Measurements from ENCODE around the gene ZNF541.
A peak's percentile ranks its signal among the peaks of the same experiment; 100 is the strongest.
"Not testable (repeated sequence)": the region's sequence is repeated elsewhere in the genome, so short reads cannot be mapped to it uniquely, and the experiment has no call there.

ZNF541 gene

DNA sequence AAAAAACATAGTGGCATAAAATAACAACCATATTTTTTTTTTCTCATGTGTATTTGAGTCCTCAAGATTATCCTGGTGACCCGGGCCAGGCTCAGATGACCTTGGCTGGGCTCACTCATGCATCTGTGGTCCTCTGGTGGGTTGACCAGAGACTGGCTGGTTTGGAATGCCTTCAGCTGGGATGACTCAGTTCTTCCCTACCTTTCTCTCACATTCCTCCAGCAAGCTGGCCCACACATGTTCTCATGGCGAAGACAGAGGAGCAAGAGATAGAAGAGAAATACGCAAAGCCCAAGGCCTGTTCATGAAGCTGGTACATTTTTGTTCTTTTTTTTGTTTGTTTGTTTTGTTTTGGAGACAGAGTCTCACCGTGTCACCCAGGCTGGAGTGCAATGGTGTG lies 14.3 kb upstream of the ZNF541 start:
- DNase-seq, result no peak
- Mint-ChIP-seq H3K4me1 (peaks cover 1 to 3% of the 10 kb centered on the region in 2 donors), H3K9me3 (peaks cover 5 to 7% of the 10 kb centered on the region in 2 donors), H3K36me3 (peaks cover 0 to 5% of the 10 kb centered on the region in 2 donors), H3K27ac (no peak overlapping the region), H3K27me3 (peaks cover 46 to 51% of the 10 kb centered on the region in 2 donors), H3K4me3 (no peak overlapping the region)
- no peak for ATAC-seq (replicated peaks)

DNA sequence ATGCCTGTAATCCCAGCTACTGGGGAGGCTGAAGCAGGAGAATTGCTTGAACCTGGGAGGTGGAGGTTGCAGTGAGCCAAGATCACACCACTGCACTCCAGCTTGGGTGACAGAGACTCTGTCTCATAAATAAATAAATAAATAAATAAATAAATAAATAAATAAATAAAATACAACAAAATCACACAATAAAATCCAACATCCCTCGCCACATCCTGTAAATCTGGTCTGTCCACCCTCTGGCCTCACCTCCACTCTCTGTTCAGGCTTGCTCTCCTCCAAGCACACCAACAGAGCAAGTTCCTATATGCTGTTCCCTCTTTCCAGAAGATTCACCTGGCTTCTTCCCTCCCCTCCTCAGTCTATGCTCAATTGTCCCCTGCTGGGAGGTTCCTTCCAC lies 10.2 kb upstream of the ZNF541 start:
- H3K27me3 Mint-ChIP-seq, result peaks cover 51 to 63% of the 10 kb centered on the region in 2 donors
- peaks cover 8 to 11% of the 10 kb centered on the region in 2 donors for H3K4me1 Mint-ChIP-seq
- H3K9me3 Mint-ChIP-seq; H3K4me3 Mint-ChIP-seq; H3K36me3 Mint-ChIP-seq; ATAC-seq (replicated peaks); H3K27ac Mint-ChIP-seq; DNase-seq: not testable (repeated sequence)

DNA sequence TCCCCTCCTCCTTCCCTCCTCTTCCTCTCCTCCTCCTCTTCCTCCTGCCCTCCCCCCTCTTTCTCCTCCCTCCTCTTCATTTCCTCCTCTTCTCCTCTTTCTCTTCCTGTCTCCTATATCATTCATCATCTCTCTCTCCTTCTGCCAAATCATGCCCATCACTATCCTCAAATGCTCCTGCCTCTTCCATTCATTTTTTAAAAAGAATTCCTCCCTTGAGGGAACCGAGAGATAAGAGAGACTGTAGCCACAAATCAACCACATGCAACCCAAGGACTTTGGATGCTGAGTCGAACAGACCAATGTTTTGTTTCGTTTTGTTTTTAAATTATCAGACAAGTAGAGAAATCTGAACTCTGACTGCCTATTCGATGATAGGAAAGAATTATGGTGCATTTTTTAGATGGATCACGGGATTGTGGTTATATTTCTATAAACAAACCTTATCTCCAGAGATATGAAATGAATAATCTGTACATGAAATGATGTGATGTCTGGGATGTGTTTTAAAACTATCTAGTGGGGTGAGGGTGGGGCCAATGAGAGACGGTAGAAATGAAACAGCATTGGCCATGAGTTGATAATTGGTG lies 9.5 kb upstream of the ZNF541 start:
- DNase-seq (no peak), ATAC-seq (replicated peaks) (no peak)
- Mint-ChIP-seq H3K36me3 (peaks cover 0 to 5% of the 10 kb centered on the region in 2 donors), H3K4me1 (peaks cover 13 to 19% of the 10 kb centered on the region in 2 donors), H3K27ac (no peak overlapping the region), H3K27me3 (peaks cover 51 to 63% of the 10 kb centered on the region in 2 donors), H3K9me3 (peaks cover 5 to 7% of the 10 kb centered on the region in 2 donors), H3K4me3 (no peak overlapping the region)

DNA sequence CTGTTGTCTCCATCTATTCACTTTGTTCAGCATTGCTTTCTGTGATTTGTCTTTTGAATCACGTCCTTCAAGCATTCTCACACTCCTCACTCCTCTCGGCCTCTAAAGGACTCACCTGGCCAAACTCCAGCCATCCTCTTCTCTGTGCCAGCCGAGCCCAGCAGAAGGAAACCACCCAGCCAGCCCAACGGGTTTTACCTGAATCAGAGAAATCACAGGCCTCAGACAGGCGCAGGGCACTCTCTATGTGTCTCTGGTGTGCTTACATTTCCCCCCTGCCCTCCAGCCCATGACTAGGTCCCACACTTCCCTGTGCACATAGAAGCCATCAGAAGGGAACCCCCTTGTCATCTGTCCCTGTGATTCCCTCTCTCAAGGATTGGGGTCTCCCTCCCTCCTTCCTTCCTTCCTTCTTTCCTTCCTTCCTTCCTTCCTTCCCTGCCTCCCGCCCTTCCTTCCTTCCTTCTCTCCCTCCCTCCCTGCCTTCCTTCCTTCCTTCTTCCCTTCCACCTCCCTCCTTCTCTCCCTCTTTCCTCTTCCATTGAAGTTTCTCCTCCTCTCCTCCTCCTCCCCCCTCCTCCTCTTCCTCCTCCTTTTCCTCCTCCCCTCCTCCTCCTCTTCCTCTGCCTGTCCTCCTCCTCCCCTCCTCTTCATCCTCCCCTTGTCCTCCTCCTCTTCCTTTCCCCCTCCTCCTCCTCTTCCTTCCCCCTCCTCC lies 8.8 kb upstream of the ZNF541 start:
- no peak for ATAC-seq (replicated peaks)
- Mint-ChIP-seq H3K9me3 (peaks cover 5 to 7% of the 10 kb centered on the region in 2 donors), H3K27me3 (peaks cover 56 to 68% of the 10 kb centered on the region in 2 donors), H3K4me1 (peaks cover 15 to 25% of the 10 kb centered on the region in 2 donors), H3K36me3 (peaks cover 0 to 5% of the 10 kb centered on the region in 2 donors), H3K4me3 (no peak overlapping the region), H3K27ac (no peak overlapping the region)
- no peak for DNase-seq

DNA sequence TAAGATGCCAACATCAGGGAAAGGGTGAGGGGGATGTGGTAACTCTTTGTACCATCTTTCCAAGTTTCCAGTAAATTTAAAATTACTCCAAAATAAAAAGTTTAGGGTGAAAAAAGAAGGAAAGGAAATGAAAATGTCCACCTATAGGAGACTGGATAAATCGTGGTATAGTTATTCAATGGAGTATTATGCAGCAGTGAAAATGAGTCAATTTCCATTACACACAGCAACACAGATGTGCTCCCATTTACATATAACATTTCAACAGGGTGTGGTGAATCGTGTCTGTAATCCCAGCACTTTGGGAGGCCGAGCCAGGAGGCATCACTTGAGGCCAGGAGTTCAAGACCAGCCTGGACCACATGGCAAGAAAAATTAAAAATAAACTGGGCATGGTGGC lies 7.4 kb upstream of the ZNF541 start:
- no peak overlapping the region for H3K27ac Mint-ChIP-seq
- peaks cover 0 to 2% of the 10 kb centered on the region in 2 donors for H3K9me3 Mint-ChIP-seq
- no peaks in the 10 kb centered on the region for H3K36me3 Mint-ChIP-seq
- no peak for DNase-seq
- peaks cover 18 to 35% of the 10 kb centered on the region in 2 donors for H3K4me1 Mint-ChIP-seq
- peaks cover 57 to 71% of the 10 kb centered on the region in 2 donors for H3K27me3 Mint-ChIP-seq
- no peak overlapping the region for H3K4me3 Mint-ChIP-seq
- no peak for ATAC-seq (replicated peaks)

DNA sequence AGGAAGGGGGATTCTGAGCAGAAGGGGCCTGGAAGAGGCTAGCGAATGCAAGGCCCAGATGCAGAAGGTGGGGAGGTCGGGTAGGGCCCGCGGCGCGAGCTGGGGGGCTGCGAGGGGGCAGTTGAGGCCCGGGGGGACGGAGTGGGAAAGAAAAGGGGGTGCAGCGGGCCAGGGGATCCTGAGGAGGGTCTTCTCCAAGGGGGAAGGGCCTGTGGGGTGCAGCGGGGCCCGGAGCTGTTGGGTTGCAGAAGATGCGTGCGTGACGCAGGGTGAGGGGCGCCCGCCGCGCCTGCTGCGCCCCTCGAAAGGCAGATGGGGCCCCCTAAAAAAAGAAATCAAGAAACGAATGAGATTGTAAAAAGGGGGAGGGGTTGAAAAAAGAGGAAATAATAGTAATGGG lies 313 bp downstream of the ZNF541 start:
- no peak for ATAC-seq (replicated peaks)
- Mint-ChIP-seq H3K4me1 (peaks cover 11 to 31% of the 10 kb centered on the region in 2 donors), H3K27me3 (peaks cover 50 to 51% of the 10 kb centered on the region in 2 donors), H3K4me3 (peak overlapping the region; percentile 1 to 9), H3K27ac (no peak overlapping the region), H3K9me3 (peaks cover 0 to 2% of the 10 kb centered on the region in 2 donors), H3K36me3 (peaks cover 0 to 4% of the 10 kb centered on the region in 2 donors)
- DNase-seq, result no peak

DNA sequence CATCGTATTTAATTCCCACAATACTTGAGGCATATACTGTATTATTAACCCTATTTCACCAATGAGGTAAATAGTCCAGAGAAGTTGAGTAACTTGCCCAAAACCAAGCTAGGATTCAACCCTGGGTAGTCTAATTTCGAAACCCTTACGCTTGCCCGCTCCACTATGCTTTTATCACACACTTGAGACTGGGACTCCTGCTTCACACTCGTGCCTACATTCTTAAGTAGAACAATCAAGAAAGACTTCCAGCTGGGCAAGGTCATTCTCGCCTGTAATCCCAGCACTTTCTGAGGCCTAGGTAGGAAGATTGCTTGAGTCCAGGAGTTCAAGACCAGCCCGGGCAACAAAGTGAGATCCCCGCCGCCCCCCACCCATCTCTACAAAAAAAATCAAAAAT lies 3.6 kb downstream of the ZNF541 start:
- H3K36me3 Mint-ChIP-seq, result peaks cover 0 to 4% of the 10 kb centered on the region in 2 donors
- H3K4me1 Mint-ChIP-seq, result peaks cover 3 to 12% of the 10 kb centered on the region in 2 donors
- peaks cover 38 to 41% of the 10 kb centered on the region in 2 donors for H3K27me3 Mint-ChIP-seq
- H3K4me3 Mint-ChIP-seq, result no peak overlapping the region
- ATAC-seq (replicated peaks), result no peak
- no peak for DNase-seq
- no peaks in the 10 kb centered on the region for H3K9me3 Mint-ChIP-seq
- H3K27ac Mint-ChIP-seq, result no peak overlapping the region

DNA sequence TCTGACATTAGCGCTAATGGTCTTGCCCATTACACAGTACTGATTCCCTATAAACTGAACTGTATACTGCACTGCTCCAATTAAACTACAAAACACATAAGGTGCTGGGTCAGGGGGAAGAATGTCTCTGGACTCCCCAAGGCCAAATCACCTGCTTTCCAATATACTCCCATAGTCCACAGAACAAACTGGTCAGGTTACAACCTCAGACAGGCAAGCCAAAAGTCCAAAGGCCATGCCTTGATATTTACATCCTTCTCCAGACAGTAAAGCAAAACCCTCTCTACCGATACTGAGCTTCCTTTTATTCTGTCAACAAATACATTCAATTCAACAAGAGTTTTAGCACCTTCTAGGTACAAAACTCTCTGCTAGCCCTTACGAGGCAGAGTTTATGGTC lies 8.9 kb downstream of the ZNF541 start:
- H3K27me3 Mint-ChIP-seq, result peaks cover 30 to 36% of the 10 kb centered on the region in 2 donors
- no peak overlapping the region for H3K4me3 Mint-ChIP-seq
- no peaks in the 10 kb centered on the region for H3K9me3 Mint-ChIP-seq
- no peak overlapping the region for H3K27ac Mint-ChIP-seq
- H3K4me1 Mint-ChIP-seq, result no peaks in the 10 kb centered on the region
- H3K36me3 Mint-ChIP-seq, result no peaks in the 10 kb centered on the region
- ATAC-seq (replicated peaks), result no peak
- no peak for DNase-seq

DNA sequence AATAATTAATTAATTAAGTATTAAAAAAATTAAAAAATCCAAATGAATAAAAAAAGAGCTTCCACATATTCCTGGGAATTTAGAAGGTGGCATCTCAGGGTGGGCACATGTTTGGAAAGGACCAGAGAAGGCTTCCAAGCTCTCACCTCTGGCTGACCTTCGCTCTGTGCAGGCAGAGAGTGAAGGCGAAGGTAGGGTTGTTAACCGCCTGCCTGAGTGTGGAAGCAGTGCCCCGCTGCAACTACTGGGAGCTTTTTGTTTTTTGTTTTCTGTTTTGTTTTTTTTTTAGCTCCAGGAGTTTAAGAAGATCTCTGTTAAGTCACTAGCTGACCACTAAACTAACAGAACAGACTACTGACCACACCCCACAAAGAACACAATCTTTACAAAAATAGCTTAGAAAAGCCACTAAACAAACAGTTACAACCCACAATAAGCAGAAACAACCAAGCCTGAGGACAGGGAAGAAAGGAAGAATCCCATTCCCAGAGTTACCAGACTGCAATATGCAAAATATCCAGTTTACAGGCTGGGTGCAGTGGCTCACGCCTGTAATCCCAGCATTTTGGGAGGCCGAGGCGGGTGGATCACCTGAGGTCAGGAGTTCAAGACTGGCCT lies 11.4 kb downstream of the ZNF541 start:
- no peak overlapping the region for H3K27ac Mint-ChIP-seq
- no peaks in the 10 kb centered on the region for H3K4me1 Mint-ChIP-seq
- no peak for ATAC-seq (replicated peaks)
- H3K9me3 Mint-ChIP-seq, result no peaks in the 10 kb centered on the region
- no peak for DNase-seq
- no peaks in the 10 kb centered on the region for H3K36me3 Mint-ChIP-seq
- H3K4me3 Mint-ChIP-seq, result no peak overlapping the region
- peaks cover 26 to 49% of the 10 kb centered on the region in 2 donors for H3K27me3 Mint-ChIP-seq

DNA sequence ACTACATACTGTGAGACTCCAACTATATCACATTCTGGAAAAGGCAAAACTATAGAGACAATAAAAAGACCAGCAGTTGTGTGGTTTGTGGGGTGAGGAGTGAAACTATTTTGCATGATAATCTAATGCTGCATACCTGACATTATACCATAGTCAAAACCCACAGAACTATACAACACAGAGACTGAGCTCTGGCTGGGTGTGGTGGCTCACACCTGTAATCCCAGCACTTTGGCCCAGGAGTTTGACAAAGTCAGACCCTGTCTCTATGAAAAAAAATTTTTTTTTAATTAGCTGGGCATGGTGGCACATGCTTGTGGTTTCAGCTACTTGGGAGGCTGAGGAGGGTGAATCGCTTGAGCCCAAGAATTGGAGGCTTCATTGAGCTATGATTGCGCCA lies 11.9 kb downstream of the ZNF541 start:
- H3K36me3 Mint-ChIP-seq, result no peaks in the 10 kb centered on the region
- H3K4me1 Mint-ChIP-seq, result no peaks in the 10 kb centered on the region
- DNase-seq (no peak), ATAC-seq (replicated peaks) (no peak)
- H3K9me3 Mint-ChIP-seq, result no peaks in the 10 kb centered on the region
- no peak overlapping the region for H3K4me3 Mint-ChIP-seq
- H3K27ac Mint-ChIP-seq, result no peak overlapping the region
- H3K27me3 Mint-ChIP-seq, result peaks cover 26 to 49% of the 10 kb centered on the region in 2 donors

DNA sequence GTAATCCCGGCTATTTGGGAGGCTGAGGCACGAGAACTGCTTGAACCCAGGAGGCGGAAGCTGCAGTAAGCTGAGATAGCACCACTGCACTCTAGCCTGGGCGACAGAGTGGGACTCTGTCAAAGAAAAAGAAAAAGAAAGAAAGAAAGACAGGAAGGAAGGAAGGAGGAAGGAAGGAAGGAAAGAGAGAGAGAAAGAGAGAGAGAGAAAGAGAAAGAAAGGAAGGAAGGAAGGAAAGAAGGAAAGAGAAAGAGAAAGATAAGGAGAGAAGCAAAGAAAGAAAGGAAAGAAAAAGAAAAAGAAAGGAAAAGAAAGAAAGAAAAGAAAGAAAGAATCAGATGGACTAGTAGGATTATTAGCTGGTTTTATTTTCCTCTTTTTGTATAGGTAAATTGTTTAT lies 22.8 kb downstream of the ZNF541 start:
- Mint-ChIP-seq H3K9me3 (no peaks in the 10 kb centered on the region), H3K27ac (no peak overlapping the region), H3K36me3 (no peaks in the 10 kb centered on the region), H3K4me1 (peaks cover 0 to 3% of the 10 kb centered on the region in 2 donors), H3K4me3 (no peak overlapping the region), H3K27me3 (peaks cover 12 to 19% of the 10 kb centered on the region in 2 donors)
- no peak for ATAC-seq (replicated peaks)
- no peak for DNase-seq

DNA sequence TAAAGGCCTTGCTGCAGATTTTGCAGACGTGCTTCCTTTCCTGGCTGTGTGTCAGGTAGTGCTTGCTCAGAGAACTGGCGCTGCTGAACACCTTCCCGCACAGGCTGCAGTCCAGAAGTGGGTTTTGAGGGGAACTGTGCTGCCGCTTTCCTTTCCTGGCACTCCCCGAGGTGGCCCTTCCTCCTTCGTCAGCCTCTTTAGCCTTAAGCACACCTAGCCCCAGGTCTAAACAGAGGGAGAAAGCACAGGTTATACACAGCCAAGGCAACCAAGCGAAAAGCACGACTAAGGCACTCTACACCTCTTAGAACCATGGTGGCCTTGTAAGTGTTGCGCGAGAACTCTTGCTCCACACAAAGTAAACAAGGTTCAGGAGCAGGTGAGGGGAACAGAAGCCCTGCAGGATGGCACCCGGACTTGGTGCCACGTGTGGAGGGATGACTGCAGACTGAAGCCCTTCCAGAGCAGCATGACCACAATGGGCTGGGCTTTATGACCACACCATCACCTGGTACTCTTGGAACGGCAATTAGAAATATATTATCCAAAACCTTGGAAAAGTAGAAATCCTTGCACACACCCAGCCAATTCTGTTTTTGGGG lies 23.6 kb downstream of the ZNF541 start:
- DNase-seq (no peak), ATAC-seq (replicated peaks) (no peak)
- Mint-ChIP-seq H3K27me3 (peaks cover 18 to 24% of the 10 kb centered on the region in 2 donors), H3K27ac (no peak overlapping the region), H3K4me3 (no peak overlapping the region), H3K36me3 (no peaks in the 10 kb centered on the region), H3K4me1 (peaks cover 0 to 3% of the 10 kb centered on the region in 2 donors), H3K9me3 (no peaks in the 10 kb centered on the region)

DNA sequence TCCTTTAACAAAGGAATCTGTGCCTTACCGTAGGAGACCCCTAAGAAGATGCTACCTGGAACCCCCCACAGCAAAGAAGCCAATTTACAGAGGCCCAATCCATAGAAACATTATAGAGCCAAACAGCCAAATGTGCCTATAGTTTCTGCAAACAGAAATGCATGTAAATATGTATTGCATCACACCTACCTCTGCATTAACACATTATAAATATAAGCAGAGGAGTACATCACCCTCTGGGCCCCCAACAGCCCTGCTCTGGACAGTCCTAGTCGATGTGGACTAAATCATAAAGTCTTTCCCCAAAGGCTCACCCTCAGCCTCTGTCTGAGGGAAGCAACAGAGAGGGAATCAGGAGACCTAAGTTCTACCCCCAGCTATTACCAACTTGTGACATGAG lies 25.7 kb downstream of the ZNF541 start:
- ATAC-seq (replicated peaks) (no peak), DNase-seq (no peak)
- H3K4me3 Mint-ChIP-seq, result no peak overlapping the region
- no peaks in the 10 kb centered on the region for H3K36me3 Mint-ChIP-seq
- no peak overlapping the region for H3K27ac Mint-ChIP-seq
- H3K9me3 Mint-ChIP-seq, result no peaks in the 10 kb centered on the region
- H3K27me3 Mint-ChIP-seq, result peaks cover 31 to 36% of the 10 kb centered on the region in 2 donors
- peaks cover under 1 to 3% of the 10 kb centered on the region in 2 donors for H3K4me1 Mint-ChIP-seq

DNA sequence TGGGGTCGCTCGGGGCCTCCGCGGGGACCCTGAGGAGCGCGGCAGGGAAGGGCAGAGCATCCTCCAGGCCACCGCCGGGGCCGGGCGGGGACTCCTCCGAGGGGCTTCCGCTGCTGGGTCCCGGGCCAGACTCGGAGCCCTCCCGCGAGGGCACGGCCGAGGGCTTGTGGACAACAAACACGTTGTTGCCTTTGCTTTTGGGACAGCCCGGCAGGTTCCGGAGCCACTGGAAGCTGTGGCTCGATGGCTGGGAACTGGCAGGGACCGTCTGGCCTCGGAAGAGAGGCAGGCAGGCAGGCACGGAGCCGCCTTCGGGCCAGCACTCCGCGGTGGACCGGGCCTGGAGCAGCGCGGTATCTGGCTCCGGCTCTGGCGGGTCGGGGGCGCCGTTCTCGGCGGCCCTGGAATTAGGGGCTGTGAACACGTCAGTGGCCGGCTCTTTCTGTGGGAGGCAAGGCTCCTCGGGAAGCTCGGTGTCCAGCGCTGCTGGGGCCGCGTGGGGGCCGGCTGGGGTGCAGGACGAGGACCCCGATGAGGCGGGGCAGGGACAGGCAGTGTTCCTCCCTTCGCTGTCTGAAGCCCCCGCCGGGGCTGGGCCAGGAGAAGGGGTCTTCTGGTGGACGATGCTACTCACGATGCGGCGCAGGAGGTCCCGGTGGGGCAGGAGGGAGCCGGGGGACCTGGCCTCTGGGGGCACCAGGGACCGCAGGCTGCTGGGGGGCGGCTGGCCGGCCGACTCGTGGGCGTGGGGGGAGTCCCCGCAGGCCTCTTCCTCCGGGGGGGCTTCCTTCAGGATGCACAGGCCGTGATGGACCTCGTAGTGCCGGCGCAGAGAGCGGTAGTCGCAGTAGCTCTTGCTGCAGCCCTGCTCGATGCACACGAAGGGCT lies 27.6 kb downstream of the ZNF541 start:
- peaks cover 6% of the 10 kb centered on the region in 2 donors for H3K4me1 Mint-ChIP-seq
- DNase-seq, result no peak
- H3K36me3 Mint-ChIP-seq, result no peaks in the 10 kb centered on the region
- H3K9me3 Mint-ChIP-seq, result no peaks in the 10 kb centered on the region
- H3K27me3 Mint-ChIP-seq, result peaks cover 31 to 36% of the 10 kb centered on the region in 2 donors
- ATAC-seq (replicated peaks), result no peak
- H3K4me3 Mint-ChIP-seq, result no peak overlapping the region
- no peak overlapping the region for H3K27ac Mint-ChIP-seq
